CD14-positive monocyte (primary cell): ENCODE data around the gene ATXN7L1. TPM values are rescaled to one million over a fixed set of nuclear protein-coding genes. Genes with fewer than 3 reads are reported as not detected.

Experiments used
- DNase-seq, 3 donors: peaks; one replicate each; pipeline ENCODE4 v3.0.0-alpha.2; 2011 to 2022
- H2AFZ ChIP-seq: 2 replicates; pipeline ENCODE4 v1.6.0; 2012; ENCODE audit warnings: mild to moderate bottlenecking, low read depth, low read length, inconsistent platforms; ENCODE audit not compliant: insufficient read depth, poor library complexity, severe bottlenecking
- H3K27ac ChIP-seq, 2 donors: 1 replicate in 1 of 2; 2 replicates in 1 of 2; pipeline ENCODE4 v1.5.1; 2012 to 2013; ENCODE audit warnings: low read length in 2 of 2, control low read depth in 1 of 2, inconsistent platforms in 1 of 2, low read depth in 1 of 2, mild to moderate bottlenecking in 1 of 2
- H3K27me3 ChIP-seq, 2 donors: one replicate each; pipeline versions ENCODE4 v1.6.0 to v1.6.1; 2011 to 2013; ENCODE audit warnings: low read length in 2 of 2; ENCODE audit not compliant: control insufficient read depth in 2 of 2, insufficient read depth in 2 of 2
- H3K36me3 ChIP-seq, 2 donors: replicated peaks in 1 of 2; 1 replicate in 1 of 2; 2 replicates in 1 of 2; pipeline versions ENCODE4 v1.5.1 to v1.6.1; 2012 to 2013; ENCODE audit warnings: low read length in 2 of 2, control low read depth in 1 of 2, inconsistent platforms in 1 of 2, mild to moderate bottlenecking in 1 of 2; ENCODE audit not compliant: insufficient read depth in 2 of 2, control insufficient read depth in 1 of 2
- H3K4me1 ChIP-seq, 2 donors: 1 replicate in 1 of 2; 2 replicates in 1 of 2; pipeline versions ENCODE4 v1.5.1 to v1.6.1; 2012 to 2013; ENCODE audit warnings: low read length in 2 of 2, control low read depth in 1 of 2, inconsistent platforms in 1 of 2, mild to moderate bottlenecking in 1 of 2, moderate library complexity in 1 of 2; ENCODE audit not compliant: insufficient read depth in 2 of 2, control insufficient read depth in 1 of 2
- H3K4me2 ChIP-seq: replicated peaks from 2 replicates; pipeline ENCODE3; 2012; ENCODE audit warnings: low read length, moderate library complexity, mild to moderate bottlenecking; ENCODE audit not compliant: poor library complexity, severe bottlenecking; ENCODE audit errors: extremely low read depth
- H3K4me3 ChIP-seq, 3 experiments: fragments of 200-600 bp in 1 of 3; sonication (generic) in 1 of 3; replicated peaks in 1 of 3; 1 replicate in 2 of 3; 2 replicates in 1 of 3; pipeline ENCODE4 v1.5.1; 2011 to 2013; ENCODE audit warnings: low read length in 3 of 3, mild to moderate bottlenecking in 3 of 3, control low read depth in 2 of 3, low read depth in 2 of 3, inconsistent platforms in 1 of 3, moderate library complexity in 1 of 3
- H3K79me2 ChIP-seq: 2 replicates; pipeline ENCODE4 v1.6.0; 2012; ENCODE audit warnings: mild to moderate bottlenecking, control low read depth, inconsistent platforms, low read length, moderate library complexity; ENCODE audit not compliant: insufficient read depth
- H3K9ac ChIP-seq: 2 replicates; pipeline ENCODE4 v1.6.0; 2017; ENCODE audit warnings: low read length, mild to moderate bottlenecking; ENCODE audit not compliant: insufficient read depth, poor library complexity, severe bottlenecking
- H3K9me3 ChIP-seq, 2 donors: replicated peaks in 1 of 2; 1 replicate in 1 of 2; 2 replicates in 1 of 2; pipeline versions ENCODE4 v1.5.1 to v1.6.1; 2012 to 2013; ENCODE audit warnings: low read length in 2 of 2, control low read depth in 1 of 2; ENCODE audit not compliant: control insufficient read depth in 1 of 2, insufficient read depth in 1 of 2
- H4K20me1 ChIP-seq: 2 replicates; pipeline ENCODE4 v1.6.0; 2012; ENCODE audit warnings: mild to moderate bottlenecking, low read length, control low read depth, moderate library complexity; ENCODE audit not compliant: insufficient read depth
- H3K27ac Mint-ChIP-seq, 7 donors: one replicate each; pipeline ENCODE4 v1.8.0; 2020; ENCODE audit warnings: mild to moderate bottlenecking in 7 of 7, mixed read lengths in 7 of 7, moderate library complexity in 6 of 7, inconsistent platforms in 2 of 7
- H3K27me3 Mint-ChIP-seq, 3 donors: one replicate each; pipeline ENCODE4 v1.8.0; 2021 to 2022; ENCODE audit warnings: low read depth in 3 of 3, mild to moderate bottlenecking in 3 of 3, mixed read lengths in 3 of 3, moderate library complexity in 3 of 3, inconsistent platforms in 1 of 3
- H3K36me3 Mint-ChIP-seq, 2 donors: one replicate each; pipeline ENCODE4 v1.8.0; 2020; ENCODE audit warnings: mixed read lengths in 2 of 2, inconsistent platforms in 1 of 2, mild to moderate bottlenecking in 1 of 2
- H3K4me1 Mint-ChIP-seq: one replicate; pipeline ENCODE4 v1.8.0; 2020; ENCODE audit warnings: mild to moderate bottlenecking, mixed read lengths
- H3K4me3 Mint-ChIP-seq, 2 donors: one replicate each; pipeline ENCODE4 v1.8.0; 2020; ENCODE audit warnings: mild to moderate bottlenecking in 2 of 2, mixed read lengths in 2 of 2, moderate library complexity in 1 of 2
- H3K9me3 Mint-ChIP-seq, 7 donors: one replicate each; pipeline ENCODE4 v1.8.0; 2020 to 2022; ENCODE audit warnings: mixed read lengths in 7 of 7, mild to moderate bottlenecking in 6 of 7, moderate library complexity in 6 of 7, inconsistent platforms in 2 of 7
- WGBS: methylation state at CpG from one replicate; pipeline ENCODE4 v1.1.5; 2013; ENCODE audit warnings: missing lambda C conversion rate; ENCODE audit not compliant: insufficient coverage; 5-methylcytosine and 5-hydroxymethylcytosine counted together
- intact Hi-C, 2 donors: fragments of 100-400 bp; cut with micrococcal nuclease; formaldehyde crosslinking; loops; one replicate each; pipeline versions ENCODE4 v1.15.0 to v1.15.1; 2023
- polyA plus RNA-seq, 3 donors: library from polyadenylated mRNA; depleted of rRNA in 1 of 3; unstranded in 2 of 3; stranded (reverse) in 1 of 3; fragments of 300-500 nt in 2 of 3; fragments of >200 nt in 1 of 3; fragmentation: Illumina TruSeq in 2 of 3; gene quantifications; 1 replicate in 2 of 3; 2 replicates in 1 of 3; pipeline ENCODE4 v1.2.3, GENCODE V29; 2012 to 2021
- TF ChIP-seq, protein P1 (sequence below): fragments of 200-600 bp; IDR thresholded peaks from one replicate; pipeline ENCODE4 v1.8.0; 2022; ENCODE audit warnings: antibody characterized with exemption, mild to moderate bottlenecking

Gene ATXN7L1
- polyA plus RNA-seq, 3 donors: 4.5 to 12.2 (median 11.2) TPM

DNA sequence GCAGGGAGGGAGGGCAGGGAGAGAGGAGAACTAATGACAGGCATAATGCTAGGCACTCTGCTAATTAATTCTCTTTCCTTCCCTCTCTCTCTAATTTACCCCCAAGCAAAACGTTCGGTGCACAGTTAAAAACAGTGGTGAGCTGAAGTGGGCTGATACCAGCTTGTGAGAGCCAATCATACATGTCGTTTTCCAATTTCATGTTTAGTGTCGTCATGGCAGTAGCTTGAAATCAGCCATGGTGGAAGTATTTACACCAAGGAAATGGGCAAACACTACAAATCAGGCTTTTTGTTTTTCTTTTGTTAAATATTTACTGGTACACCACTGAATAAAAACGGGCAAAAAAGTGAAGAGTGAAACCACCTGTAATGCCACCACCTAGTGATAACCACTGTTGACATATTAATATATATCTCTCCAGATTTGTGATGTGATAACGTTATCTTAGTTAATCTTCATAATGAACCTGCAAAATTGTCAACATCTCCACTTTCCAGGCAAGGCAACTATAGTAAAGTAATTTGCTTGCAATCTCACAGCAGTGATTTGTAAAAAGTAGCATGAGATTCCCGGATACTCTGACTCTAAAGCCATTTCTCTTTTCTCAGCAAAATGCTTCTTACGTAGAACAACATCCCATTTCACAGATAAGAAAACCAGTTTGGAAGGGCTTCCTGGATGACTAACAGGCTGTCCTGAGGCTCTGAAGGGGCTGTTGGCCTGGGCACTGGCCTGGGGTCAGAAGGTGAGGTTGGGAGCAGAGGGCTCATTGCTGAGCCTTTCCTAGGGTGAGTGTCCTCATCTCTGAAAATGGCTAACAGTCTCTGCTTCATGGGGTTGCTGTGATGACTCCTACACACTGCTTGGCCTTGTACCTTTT, 83.7 kb downstream of the ATXN7L1 start:
- Histone ChIP-seq H2AFZ (no peak overlapping the region), H3K79me2 (no peaks in the 10 kb centered on the region), H3K36me3 (peaks cover 4 to 12% of the 10 kb centered on the region in 2 donors), H3K27ac (no peak overlapping the region), H3K4me2 (no peak overlapping the region), H3K9me3 (no peaks in the 10 kb centered on the region), H4K20me1 (no peaks in the 10 kb centered on the region), H3K9ac (no peak overlapping the region), H3K27me3 (no peaks in the 10 kb centered on the region), H3K4me3 (no peak overlapping the region), H3K4me1 (no peaks in the 10 kb centered on the region)
- Mint-ChIP-seq H3K4me1 (no peaks in the 10 kb centered on the region), H3K27me3 (no peaks in the 10 kb centered on the region), H3K27ac (no peak overlapping the region), H3K36me3 (peaks cover 22 to 33% of the 10 kb centered on the region in 2 donors), H3K9me3 (no peaks in the 10 kb centered on the region), H3K4me3 (no peak overlapping the region)
- TF ChIP-seq, protein P1, sequence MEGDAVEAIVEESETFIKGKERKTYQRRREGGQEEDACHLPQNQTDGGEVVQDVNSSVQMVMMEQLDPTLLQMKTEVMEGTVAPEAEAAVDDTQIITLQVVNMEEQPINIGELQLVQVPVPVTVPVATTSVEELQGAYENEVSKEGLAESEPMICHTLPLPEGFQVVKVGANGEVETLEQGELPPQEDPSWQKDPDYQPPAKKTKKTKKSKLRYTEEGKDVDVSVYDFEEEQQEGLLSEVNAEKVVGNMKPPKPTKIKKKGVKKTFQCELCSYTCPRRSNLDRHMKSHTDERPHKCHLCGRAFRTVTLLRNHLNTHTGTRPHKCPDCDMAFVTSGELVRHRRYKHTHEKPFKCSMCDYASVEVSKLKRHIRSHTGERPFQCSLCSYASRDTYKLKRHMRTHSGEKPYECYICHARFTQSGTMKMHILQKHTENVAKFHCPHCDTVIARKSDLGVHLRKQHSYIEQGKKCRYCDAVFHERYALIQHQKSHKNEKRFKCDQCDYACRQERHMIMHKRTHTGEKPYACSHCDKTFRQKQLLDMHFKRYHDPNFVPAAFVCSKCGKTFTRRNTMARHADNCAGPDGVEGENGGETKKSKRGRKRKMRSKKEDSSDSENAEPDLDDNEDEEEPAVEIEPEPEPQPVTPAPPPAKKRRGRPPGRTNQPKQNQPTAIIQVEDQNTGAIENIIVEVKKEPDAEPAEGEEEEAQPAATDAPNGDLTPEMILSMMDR: no peak
- WGBS: no CpG with 5 or more reads among the region's 8 CpGs
- DNase-seq: no peak
- intact Hi-C loops: no loop called here

DNA sequence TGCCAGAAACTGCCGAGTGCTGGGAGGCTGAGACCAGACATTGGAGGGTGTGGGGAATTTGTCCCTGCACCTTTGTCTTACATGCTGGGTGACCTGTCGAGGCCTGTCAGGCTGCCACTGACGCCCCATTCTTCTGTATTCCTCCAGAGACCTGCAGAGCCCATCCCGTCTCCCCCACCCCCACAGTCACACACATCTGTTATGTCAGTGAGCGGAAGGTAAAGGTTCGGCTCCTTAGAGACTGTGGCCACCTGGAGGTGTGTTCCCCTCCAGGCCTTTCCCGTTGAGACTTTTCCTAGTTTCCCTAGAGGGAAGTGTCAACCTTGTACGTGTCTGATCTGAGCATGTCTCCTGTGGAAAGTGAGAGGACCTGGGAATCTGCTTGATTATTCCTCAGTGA, 84.5 kb downstream of the ATXN7L1 start:
- intact Hi-C loops: no loop called here
- 100% methylated on average over 1 of the region's 8 CpGs for WGBS
- Histone ChIP-seq H4K20me1 (no peaks in the 10 kb centered on the region), H3K4me1 (no peaks in the 10 kb centered on the region), H3K9ac (no peak overlapping the region), H3K9me3 (no peaks in the 10 kb centered on the region), H3K79me2 (no peaks in the 10 kb centered on the region), H3K4me2 (no peak overlapping the region), H3K27me3 (no peaks in the 10 kb centered on the region), H3K27ac (no peak overlapping the region), H3K4me3 (no peak overlapping the region), H3K36me3 (peaks cover 4 to 12% of the 10 kb centered on the region in 2 donors), H2AFZ (no peak overlapping the region)
- no peaks in the 10 kb centered on the region for H3K9me3 Mint-ChIP-seq
- TF ChIP-seq, protein P1: no peak
- no peak overlapping the region for H3K27ac Mint-ChIP-seq
- H3K4me3 Mint-ChIP-seq: no peak overlapping the region
- H3K36me3 Mint-ChIP-seq: peaks cover 22 to 39% of the 10 kb centered on the region in 2 donors
- no peaks in the 10 kb centered on the region for H3K27me3 Mint-ChIP-seq
- H3K4me1 Mint-ChIP-seq: no peaks in the 10 kb centered on the region
- DNase-seq: no peak
